Mesothelial cell of epicardium (in vitro differentiated cells): ENCODE results near the gene UNC79. TPM values are rescaled to one million over a fixed set of nuclear protein-coding genes. Genes with fewer than 3 reads are reported as not detected.

ENCODE experiments used
- DNase-seq, 2 experiments: peaks; one replicate each; pipeline ENCODE4 v3.0.0; 2021; ENCODE audit warnings: low spot score in 2 of 2; ENCODE audit not compliant: unreplicated experiment in 2 of 2
- H3K27ac Mint-ChIP-seq: 2 replicates; pipeline ENCODE4 v1.8.0; 2021; ENCODE audit warnings: mixed read lengths
- H3K27me3 Mint-ChIP-seq: 2 replicates; pipeline ENCODE4 v1.8.0; 2021; ENCODE audit warnings: low read depth, mixed read lengths
- H3K36me3 Mint-ChIP-seq: 2 replicates; pipeline ENCODE4 v1.8.0; 2021; ENCODE audit warnings: mixed read lengths
- H3K4me1 Mint-ChIP-seq: 2 replicates; pipeline ENCODE4 v1.8.0; 2021; ENCODE audit warnings: mixed read lengths
- H3K4me3 Mint-ChIP-seq: 2 replicates; pipeline ENCODE4 v1.8.0; 2021; ENCODE audit warnings: mild to moderate bottlenecking, moderate library complexity, mixed read lengths
- H3K9me3 Mint-ChIP-seq: 2 replicates; pipeline ENCODE4 v1.8.0; 2021; ENCODE audit warnings: mixed read lengths
- total RNA-seq: library from RNA; stranded (reverse); gene quantifications from 3 replicates; pipeline ENCODE4 v1.2.1, GENCODE V29; 2021
- TF ChIP-seq, protein P1 (sequence below): fragments of 200-600 bp; sonication (generic); IDR thresholded peaks from one replicate; pipeline ENCODE4 v1.5.0; 2021; ENCODE audit warnings: antibody characterized with exemption; ENCODE audit not compliant: unreplicated experiment

UNC79 gene
- total RNA-seq, 1 donor from 2014 or later: 0.92 TPM

DNA sequence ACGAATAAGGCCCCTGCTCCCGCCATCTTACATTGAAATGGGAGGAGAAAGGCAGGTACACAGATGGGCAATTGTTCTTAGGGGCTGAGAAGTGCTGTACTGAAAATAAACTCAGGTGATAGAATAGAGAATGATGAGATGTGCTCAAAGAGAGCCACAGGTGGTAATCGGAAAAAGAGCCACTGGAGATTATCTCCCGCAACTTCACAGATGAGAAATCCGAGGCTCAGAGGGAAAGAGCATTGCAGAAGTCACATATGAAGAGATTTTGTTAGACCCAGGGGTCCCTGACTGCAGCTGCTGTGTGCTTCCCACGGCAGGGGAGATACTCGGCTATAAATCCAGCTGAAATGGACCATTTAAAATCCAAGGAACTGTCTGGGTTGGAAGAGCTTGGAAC is 283.9 kb downstream of the UNC79 start:
- Mint-ChIP-seq H3K4me3 (no peak overlapping the region), H3K27me3 (peaks cover 8% of the 10 kb centered on the region), H3K4me1 (peaks cover 2% of the 10 kb centered on the region), H3K27ac (no peak overlapping the region), H3K9me3 (no peaks in the 10 kb centered on the region), H3K36me3 (no peaks in the 10 kb centered on the region)
- TF ChIP-seq, protein P1, sequence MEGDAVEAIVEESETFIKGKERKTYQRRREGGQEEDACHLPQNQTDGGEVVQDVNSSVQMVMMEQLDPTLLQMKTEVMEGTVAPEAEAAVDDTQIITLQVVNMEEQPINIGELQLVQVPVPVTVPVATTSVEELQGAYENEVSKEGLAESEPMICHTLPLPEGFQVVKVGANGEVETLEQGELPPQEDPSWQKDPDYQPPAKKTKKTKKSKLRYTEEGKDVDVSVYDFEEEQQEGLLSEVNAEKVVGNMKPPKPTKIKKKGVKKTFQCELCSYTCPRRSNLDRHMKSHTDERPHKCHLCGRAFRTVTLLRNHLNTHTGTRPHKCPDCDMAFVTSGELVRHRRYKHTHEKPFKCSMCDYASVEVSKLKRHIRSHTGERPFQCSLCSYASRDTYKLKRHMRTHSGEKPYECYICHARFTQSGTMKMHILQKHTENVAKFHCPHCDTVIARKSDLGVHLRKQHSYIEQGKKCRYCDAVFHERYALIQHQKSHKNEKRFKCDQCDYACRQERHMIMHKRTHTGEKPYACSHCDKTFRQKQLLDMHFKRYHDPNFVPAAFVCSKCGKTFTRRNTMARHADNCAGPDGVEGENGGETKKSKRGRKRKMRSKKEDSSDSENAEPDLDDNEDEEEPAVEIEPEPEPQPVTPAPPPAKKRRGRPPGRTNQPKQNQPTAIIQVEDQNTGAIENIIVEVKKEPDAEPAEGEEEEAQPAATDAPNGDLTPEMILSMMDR: no peak
- DNase-seq: no peak

DNA sequence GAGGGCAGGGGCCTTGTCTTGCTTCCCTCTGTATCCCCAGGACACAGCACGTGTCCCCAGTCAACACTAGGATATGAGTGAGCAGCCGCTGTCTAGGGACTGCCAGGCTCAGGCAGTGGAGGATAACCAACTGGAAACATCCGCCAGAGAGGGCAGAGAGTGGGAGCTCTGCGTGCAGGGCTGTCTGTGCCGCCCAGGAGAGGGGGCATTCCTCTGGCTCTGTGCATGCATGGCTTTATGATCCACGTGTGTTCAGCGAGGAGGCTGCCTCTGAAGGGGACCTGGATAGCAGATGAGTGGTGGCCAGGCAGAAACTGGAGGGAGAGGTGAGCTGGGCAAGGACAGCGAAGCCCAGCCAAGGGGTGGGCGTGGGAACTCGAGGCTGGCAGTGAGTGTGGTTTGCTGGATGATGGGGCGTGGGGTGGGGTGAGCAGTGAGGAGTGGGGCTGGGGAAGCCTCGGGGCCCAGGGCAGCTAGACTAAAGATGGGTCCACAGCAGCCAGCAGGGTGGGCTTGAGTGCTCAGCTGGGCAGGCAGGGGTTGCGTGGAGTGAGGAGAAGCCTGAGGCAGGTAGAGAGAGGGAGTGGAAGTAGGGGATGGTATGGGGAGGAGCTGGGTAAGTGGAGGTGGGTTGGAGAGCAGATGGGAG is 284.7 kb downstream of the UNC79 start:
- Mint-ChIP-seq H3K27ac (no peak overlapping the region), H3K36me3 (no peaks in the 10 kb centered on the region), H3K4me3 (no peak overlapping the region), H3K27me3 (peaks cover 8% of the 10 kb centered on the region), H3K9me3 (no peaks in the 10 kb centered on the region), H3K4me1 (peaks cover 2% of the 10 kb centered on the region)
- no peak for DNase-seq
- TF ChIP-seq, protein P1: no peak

DNA sequence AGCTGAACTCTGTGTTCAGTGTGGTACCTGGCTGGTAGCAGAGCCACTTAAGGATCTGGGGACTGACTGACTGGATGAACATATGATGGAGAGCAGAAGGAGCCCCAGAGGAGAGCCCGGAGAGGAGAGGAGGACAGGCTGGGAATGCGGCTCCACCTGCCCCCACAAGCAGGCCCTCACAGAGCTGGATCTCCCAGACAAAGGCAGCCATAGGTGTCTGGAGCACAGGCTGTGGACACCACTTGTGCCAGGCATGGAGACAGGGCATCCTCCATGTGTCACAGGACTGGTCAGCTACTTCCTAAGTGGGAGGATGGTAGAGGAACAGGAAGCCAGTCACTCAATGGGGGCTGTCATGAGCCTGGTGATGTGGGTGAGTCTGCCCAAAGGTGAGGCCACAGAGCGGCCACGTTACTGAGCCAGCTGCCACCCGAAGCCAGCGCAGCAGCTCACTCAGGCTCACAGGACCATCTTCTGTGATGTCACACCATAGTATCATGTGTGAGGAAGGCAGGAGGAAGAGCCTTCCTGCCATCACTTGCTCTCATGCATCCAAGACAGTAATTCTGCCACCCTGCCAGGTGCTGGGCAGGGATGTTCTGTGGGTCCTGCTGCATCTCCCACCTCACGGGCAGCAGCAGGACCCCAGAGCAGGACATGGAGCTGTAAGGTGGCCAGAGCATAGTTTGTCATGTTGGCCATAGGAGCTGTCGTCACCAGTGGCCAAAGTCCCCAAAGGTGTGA is 285.4 kb downstream of the UNC79 start:
- TF ChIP-seq, protein P1: no peak
- Mint-ChIP-seq H3K27ac (no peak overlapping the region), H3K27me3 (peaks cover 8% of the 10 kb centered on the region), H3K9me3 (no peaks in the 10 kb centered on the region), H3K36me3 (no peaks in the 10 kb centered on the region), H3K4me3 (no peak overlapping the region), H3K4me1 (peaks cover 2% of the 10 kb centered on the region)
- no peak for DNase-seq

DNA sequence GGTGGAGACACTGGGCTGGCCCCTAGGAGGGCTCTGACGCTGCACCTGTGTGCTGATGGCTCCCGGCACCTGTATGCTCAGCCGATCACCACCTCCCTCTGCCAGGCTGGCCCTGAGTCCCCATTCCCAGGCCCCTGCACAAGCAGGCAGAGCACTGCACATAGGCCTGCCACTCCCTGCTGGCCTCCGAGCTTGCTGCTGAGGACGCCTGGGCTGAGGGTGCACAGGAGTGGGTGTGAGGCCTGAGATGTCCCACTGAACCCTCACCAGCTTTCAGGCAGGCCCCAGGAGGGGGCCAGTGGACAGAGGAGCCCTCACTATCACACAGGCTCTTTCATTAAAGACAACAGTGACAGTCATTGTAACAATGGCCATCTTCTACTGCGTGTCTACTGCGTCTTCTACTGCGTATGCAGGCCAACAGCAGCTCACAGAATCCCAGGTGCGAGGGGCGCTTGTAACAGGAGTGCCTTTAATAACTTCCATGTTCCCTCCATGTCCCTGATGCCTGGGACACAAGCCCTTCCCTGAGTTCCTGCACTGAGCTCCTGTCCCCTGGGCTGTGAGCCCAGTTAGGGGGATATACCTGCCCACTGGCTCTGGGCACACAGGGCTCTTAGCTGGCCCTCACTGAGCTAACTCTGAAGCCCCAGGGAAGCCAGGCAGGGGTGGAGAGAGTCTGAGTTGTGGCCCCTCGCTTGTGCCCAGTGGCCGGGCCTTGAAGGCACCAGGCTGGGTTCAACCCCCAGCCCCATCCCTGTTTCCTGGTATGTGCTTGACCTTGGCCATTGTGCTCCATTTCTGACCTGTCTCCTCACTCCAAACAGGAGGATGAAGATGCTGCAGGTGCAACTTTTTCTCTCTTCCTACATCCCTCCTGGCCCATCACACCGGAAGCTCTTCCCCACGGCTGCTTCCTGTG is 286.3 kb downstream of the UNC79 start:
- no peak for DNase-seq
- Mint-ChIP-seq H3K27me3 (peaks cover 8% of the 10 kb centered on the region), H3K4me3 (no peak overlapping the region), H3K27ac (no peak overlapping the region), H3K36me3 (no peaks in the 10 kb centered on the region), H3K4me1 (peaks cover 2% of the 10 kb centered on the region), H3K9me3 (no peaks in the 10 kb centered on the region)
- TF ChIP-seq, protein P1: no peak

DNA sequence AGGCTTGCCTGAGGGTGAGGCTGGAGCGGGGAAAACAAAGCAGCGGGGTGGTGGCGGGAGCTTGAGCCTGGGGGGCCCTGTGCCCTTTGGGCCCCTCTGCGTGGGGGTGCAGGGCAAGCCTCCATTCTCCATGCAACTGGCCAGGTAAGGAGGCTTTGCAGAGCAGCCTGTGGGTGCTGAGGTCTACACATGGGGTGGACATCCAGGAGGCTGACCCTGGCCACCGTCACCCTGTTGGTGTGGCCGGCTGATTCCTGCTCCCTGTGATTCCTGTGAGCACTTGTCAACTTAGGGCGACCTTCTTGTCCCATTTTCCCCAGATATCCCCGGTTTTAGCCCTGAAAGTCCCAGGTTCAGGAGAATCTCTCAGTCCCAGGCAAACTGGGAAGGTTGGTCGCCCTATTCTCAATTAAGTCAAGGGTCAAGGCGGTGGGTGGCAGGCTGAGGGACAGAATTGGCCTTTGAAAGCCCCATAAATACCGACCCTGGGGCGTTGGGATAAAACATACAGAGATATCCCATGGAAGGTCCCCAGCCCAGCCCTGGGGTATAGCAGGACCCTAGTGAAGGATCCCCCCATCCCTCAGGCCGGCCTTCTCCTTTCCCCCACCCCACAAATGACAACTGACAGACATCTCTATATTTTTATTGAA is 287.1 kb downstream of the UNC79 start:
- Mint-ChIP-seq H3K9me3 (no peaks in the 10 kb centered on the region), H3K27me3 (peaks cover 8% of the 10 kb centered on the region), H3K4me3 (no peak overlapping the region), H3K36me3 (no peaks in the 10 kb centered on the region), H3K4me1 (peaks cover 2% of the 10 kb centered on the region), H3K27ac (no peak overlapping the region)
- DNase-seq: no peak
- TF ChIP-seq, protein P1: no peak
